ENCODE data around the gene SPATA16. TPM values are rescaled to one million over a fixed set of nuclear protein-coding genes. Genes with fewer than 3 reads are reported as not detected.

Gene SPATA16
- total RNA-seq, 3 donors from 2014 or later, result not detected

DNA sequence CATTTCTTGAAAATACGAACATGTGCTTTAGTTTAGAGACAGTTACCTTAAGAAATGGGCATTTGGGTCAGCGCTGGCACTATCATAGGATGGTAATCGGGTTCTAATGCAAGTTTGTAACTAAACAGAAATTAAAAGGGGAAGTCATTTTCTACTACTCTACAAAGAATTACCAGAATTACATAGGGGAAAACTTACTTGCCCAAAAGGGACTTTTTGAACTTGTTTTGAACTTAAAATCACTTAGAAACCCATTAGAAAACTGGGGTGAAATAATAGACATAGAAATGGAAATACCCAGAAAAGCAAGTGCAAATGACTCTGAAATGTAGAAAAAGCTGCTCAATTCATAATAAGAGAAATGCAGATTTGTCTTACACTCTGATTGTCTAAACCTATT lies 44.9 kb downstream of the SPATA16 start:
- H3K27me3 Mint-ChIP-seq (ENCODE audit: low read depth), result no peaks in the 10 kb centered on the region
- no peaks in the 10 kb centered on the region for H3K36me3 Mint-ChIP-seq (ENCODE audit: insufficient read depth)
- H3K4me3 Mint-ChIP-seq, result no peak overlapping the region
- DNase-seq (no peak), ATAC-seq (no peak)
- H3K4me1 Mint-ChIP-seq (ENCODE audit: low read depth), result no peaks in the 10 kb centered on the region
- H3K9me3 Mint-ChIP-seq, result peaks cover 3% of the 10 kb centered on the region

DNA sequence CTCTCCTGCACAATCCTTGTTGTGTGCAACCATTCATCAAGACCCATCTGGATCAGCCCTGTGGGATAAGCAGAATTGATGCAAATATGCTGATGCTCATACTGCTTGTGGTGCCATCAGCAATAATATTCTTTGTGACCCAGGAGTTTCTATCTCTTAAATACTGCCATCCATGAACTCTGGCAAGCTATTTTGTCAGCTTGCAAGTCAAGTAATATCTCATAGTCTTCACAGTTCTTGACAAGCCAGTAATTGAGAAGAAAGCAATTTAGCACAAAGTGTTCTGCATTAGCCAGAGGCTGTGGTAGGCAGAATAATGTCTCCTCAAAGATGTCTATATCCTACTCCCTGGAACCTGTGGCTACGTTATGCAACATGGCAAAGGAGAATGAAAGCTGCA lies 49.0 kb downstream of the SPATA16 start:
- Mint-ChIP-seq H3K4me1 (ENCODE audit: low read depth) (no peaks in the 10 kb centered on the region), H3K4me3 (no peak overlapping the region)

DNA sequence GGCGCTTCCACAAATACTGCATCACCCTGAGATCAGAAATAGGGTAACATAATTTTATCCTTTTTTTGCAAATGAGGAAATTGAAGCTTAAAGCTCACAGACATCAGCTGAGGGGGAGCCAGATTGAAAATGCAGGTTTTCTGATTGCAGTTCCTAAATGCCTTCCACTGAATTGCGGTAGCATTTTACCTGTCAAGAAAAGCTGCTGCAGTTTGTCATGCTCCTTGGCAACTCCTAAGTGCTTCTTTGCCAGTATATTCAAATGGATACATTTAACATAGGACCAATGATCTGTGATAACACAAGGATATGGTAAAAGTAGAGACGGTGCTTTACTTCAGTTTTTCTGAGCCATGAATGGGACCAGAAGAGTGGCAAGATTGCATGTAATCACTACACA lies 50.5 kb downstream of the SPATA16 start:
- no peaks in the 10 kb centered on the region for H3K27me3 Mint-ChIP-seq (ENCODE audit: low read depth)
- H3K4me1 Mint-ChIP-seq (ENCODE audit: low read depth), result no peaks in the 10 kb centered on the region
- H3K4me3 Mint-ChIP-seq, result no peak overlapping the region
- no peak for DNase-seq
- no peak for ATAC-seq
- no peaks in the 10 kb centered on the region for H3K36me3 Mint-ChIP-seq (ENCODE audit: insufficient read depth)
- peaks cover 5% of the 10 kb centered on the region for H3K9me3 Mint-ChIP-seq

More for the DNA sequence above, 49.0 kb downstream of the SPATA16 start:
- H3K9me3 Mint-ChIP-seq, result peaks cover 5% of the 10 kb centered on the region
- H3K27me3 Mint-ChIP-seq (ENCODE audit: low read depth), result no peaks in the 10 kb centered on the region
- no peaks in the 10 kb centered on the region for H3K36me3 Mint-ChIP-seq (ENCODE audit: insufficient read depth)
- ATAC-seq (no peak), DNase-seq (no peak)

DNA sequence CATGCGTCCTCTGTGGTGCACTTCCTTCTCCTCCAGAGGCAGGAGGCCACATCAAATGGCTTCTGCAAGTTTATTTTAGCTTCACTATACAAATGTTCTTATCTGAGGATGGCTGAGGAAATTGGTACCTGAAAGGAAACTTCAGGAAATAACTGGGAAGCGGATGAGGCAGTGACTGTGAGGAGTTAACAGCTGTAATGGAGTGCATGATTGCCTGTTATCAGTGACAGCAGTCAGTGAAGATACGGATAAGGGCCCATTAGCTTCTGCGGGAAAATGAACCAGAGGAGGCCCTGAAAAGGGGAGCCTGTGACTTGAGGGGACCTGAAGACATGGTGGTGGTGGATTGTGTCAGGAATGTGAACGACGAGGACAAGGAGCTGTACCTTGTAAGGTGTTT lies 51.8 kb downstream of the SPATA16 start:
- H3K27me3 Mint-ChIP-seq (ENCODE audit: low read depth), result no peaks in the 10 kb centered on the region
- DNase-seq (no peak), ATAC-seq (no peak)
- H3K4me1 Mint-ChIP-seq (ENCODE audit: low read depth), result no peaks in the 10 kb centered on the region
- peaks cover 5% of the 10 kb centered on the region for H3K9me3 Mint-ChIP-seq
- no peaks in the 10 kb centered on the region for H3K36me3 Mint-ChIP-seq (ENCODE audit: insufficient read depth)
- no peak overlapping the region for H3K4me3 Mint-ChIP-seq

DNA sequence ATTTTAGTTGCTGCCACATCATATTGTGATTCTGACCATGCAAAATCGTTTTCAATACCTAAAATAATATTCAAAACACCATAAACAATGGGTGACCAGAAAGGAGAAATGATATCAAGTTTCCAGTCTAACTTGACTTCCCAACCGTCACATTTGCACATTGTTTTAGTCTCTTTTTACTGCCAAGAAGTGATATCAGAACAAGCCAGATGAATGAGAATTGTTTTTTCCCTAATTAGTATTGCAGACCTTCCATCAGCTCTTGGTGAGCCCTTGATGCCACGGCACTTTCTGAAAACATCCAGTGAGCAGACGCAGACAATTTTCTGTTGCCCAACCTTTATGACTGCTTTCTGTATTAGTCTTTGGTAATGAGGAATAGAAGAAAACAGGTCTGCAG lies 62.5 kb downstream of the SPATA16 start:
- ATAC-seq (no peak), DNase-seq (no peak)
- Mint-ChIP-seq H3K9me3 (peaks cover 14% of the 10 kb centered on the region), H3K4me1 (ENCODE audit: low read depth) (no peaks in the 10 kb centered on the region), H3K4me3 (no peak overlapping the region), H3K36me3 (ENCODE audit: insufficient read depth) (no peaks in the 10 kb centered on the region), H3K27me3 (ENCODE audit: low read depth) (no peaks in the 10 kb centered on the region)

DNA sequence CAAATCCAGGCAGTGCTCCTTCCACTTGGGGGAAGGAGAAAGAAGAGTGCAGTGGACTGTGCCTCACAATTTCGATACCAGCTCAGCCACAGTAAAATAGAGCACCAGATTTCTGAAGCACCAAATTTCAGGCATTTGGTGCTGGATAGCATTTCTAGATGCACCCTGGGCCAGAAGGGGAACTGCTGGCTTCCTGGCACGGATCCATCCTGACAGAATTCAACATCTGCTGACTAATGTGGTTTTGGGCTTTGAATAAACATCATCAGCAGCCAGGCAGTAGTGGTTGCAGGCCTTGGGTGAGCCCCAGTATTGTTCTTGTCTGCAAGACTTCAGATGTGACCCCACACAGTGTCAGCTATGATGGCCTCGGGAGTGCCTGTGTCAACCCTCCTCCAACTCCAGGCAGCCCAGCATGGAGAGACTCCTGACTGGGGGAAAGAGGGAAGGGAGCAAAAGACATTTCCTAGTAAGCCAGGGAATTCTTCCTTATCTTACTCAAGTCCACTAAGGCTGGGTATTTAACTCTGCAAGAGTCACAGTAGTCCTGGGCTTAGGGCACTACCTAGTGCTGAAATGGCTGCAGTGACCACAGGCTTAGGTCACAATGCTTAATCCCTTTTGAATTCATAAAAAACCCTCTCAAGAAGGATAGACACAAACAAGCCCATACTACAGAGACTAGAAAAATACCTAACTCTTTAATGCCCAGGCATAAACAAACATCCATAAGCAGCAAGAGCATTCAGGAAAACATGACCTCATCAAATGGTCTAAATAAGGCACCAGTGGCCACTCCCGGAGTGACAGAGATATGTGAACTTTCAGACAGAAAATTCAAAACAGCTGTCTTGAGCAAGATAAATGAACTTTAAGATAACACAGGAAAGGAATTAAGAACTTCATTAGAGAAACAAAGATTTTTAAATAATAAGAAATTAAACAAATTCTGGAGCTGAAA lies 74.7 kb downstream of the SPATA16 start:
- H3K9me3 Mint-ChIP-seq, result peaks cover 14% of the 10 kb centered on the region
- no peak for DNase-seq
- no peaks in the 10 kb centered on the region for H3K27me3 Mint-ChIP-seq (ENCODE audit: low read depth)
- H3K4me1 Mint-ChIP-seq (ENCODE audit: low read depth), result no peaks in the 10 kb centered on the region
- H3K36me3 Mint-ChIP-seq (ENCODE audit: insufficient read depth), result no peaks in the 10 kb centered on the region
- ATAC-seq, result no peak
- H3K4me3 Mint-ChIP-seq, result no peak overlapping the region

DNA sequence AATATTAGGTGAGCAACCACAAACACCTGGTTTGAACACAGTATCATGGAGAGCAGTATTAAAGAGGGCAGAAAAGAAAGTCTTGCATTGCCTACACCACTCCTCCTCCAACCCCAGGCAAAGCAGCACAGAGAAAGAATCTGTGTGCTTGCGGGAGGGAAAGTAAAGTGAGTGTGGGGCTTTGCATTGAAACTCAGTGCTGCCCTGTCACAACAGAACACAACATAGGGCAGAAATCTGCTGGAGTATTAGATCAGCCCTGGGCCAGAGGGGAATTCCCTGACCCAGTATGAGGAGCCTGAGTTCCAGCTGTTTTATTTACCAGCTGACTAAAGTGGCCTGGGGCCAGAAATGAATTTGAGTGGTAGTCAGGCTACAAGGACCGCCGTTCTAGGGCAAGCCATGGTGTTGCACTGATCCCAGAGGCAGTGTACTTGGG lies 75.5 kb downstream of the SPATA16 start:
- no peaks in the 10 kb centered on the region for H3K27me3 Mint-ChIP-seq (ENCODE audit: low read depth)
- H3K4me1 Mint-ChIP-seq (ENCODE audit: low read depth), result no peaks in the 10 kb centered on the region
- H3K4me3 Mint-ChIP-seq, result no peak overlapping the region
- peaks cover 11% of the 10 kb centered on the region for H3K9me3 Mint-ChIP-seq
- no peaks in the 10 kb centered on the region for H3K36me3 Mint-ChIP-seq (ENCODE audit: insufficient read depth)
- DNase-seq (no peak), ATAC-seq (no peak)

DNA sequence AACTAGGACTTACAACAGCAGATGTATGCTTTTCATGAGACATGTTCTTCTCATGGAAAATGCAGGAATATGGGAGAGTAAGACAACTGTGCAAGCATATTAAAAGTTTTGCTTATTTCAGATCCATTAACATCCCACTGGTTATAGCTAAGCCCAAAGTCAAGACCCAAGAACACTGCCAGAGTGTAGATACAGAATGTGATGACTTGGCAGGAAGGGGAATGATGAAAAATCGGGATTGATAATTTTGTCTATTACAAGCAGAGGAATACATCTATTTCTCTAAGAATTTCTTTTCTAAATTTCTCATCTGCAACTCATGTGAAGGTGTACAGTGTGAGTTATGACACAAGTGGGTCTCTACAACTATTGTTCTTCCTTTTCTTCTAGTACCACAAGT lies 76.4 kb downstream of the SPATA16 start:
- Mint-ChIP-seq H3K4me3 (no peak overlapping the region), H3K4me1 (ENCODE audit: low read depth) (no peaks in the 10 kb centered on the region), H3K9me3 (peaks cover 11% of the 10 kb centered on the region), H3K27me3 (ENCODE audit: low read depth) (no peaks in the 10 kb centered on the region), H3K36me3 (ENCODE audit: insufficient read depth) (no peaks in the 10 kb centered on the region)
- DNase-seq (no peak), ATAC-seq (no peak)

DNA sequence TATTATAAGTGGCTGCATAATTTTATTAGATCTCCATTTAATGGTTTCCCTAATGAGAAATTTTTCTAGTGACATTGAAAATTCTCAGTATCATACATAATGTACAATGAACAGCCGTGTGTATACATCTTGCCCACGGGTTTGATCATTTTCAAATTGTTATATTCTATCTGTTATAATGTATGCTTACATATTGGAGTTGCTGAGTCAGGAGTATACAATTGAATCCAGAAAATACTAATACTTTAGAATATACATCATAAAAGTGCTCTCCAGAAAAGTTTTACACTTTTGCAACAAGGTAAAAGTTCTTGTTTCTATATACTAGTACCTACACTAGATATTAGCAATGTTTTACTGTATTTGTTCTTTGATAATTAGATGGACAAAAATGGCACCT lies 82.8 kb downstream of the SPATA16 start:
- no peak for DNase-seq
- Mint-ChIP-seq H3K4me1 (ENCODE audit: low read depth) (no peaks in the 10 kb centered on the region), H3K4me3 (no peak overlapping the region), H3K36me3 (ENCODE audit: insufficient read depth) (no peaks in the 10 kb centered on the region), H3K9me3 (no peaks in the 10 kb centered on the region), H3K27me3 (ENCODE audit: low read depth) (no peaks in the 10 kb centered on the region)
- ATAC-seq, result no peak

DNA sequence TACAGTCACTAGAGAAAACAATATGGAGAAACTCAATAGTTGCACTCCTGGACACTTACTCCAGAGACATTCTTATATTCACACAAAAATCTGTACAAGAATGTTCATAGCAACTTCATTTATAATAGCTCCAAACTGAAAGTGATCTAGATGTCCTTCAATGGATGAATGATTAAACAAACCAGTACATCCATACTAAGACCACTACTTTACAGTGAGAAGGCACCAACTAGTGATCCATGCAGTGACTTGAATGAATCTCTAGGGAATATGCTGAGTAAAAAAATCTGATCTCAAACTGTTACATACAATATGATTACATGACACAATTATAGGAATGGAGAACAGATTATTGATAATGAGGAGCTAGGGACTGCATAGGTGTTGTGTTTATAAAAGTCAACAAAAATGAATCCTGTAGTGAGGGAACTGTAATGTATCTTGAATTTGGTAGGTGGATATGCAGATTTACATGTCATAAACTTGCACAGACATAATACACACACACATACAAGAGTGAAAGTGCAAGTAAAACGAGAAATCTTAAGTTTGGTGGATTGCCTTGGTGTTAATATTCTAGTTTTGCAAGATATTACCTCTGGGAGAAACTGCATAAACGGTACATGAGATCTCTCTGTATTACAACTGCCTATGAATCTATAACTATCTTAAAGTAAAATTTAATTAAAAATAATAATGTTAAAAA lies 85.7 kb downstream of the SPATA16 start:
- H3K4me3 Mint-ChIP-seq, result no peak overlapping the region
- no peaks in the 10 kb centered on the region for H3K4me1 Mint-ChIP-seq (ENCODE audit: low read depth)
- ATAC-seq (no peak), DNase-seq (no peak)
- no peaks in the 10 kb centered on the region for H3K9me3 Mint-ChIP-seq
- no peaks in the 10 kb centered on the region for H3K27me3 Mint-ChIP-seq (ENCODE audit: low read depth)
- H3K36me3 Mint-ChIP-seq (ENCODE audit: insufficient read depth), result no peaks in the 10 kb centered on the region

DNA sequence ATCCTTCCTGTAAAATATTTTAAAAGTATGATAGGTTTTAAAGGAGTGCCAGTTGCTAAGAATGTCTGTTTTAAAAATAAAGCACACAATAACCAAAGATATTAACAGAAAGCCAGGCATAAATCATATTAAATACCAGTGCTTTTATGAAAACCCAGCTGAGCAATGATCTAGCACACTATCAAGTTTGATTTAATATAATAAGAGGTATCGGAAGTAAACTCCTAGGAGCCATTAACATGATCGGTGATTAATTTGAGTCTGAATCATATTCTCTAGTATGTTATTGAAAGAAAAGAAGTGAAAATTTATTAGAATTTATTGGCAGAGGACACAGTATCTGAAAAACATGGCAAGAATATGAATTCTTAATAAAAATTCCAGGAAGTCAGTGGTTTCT lies 91.7 kb downstream of the SPATA16 start:
- no peak for ATAC-seq

DNA sequence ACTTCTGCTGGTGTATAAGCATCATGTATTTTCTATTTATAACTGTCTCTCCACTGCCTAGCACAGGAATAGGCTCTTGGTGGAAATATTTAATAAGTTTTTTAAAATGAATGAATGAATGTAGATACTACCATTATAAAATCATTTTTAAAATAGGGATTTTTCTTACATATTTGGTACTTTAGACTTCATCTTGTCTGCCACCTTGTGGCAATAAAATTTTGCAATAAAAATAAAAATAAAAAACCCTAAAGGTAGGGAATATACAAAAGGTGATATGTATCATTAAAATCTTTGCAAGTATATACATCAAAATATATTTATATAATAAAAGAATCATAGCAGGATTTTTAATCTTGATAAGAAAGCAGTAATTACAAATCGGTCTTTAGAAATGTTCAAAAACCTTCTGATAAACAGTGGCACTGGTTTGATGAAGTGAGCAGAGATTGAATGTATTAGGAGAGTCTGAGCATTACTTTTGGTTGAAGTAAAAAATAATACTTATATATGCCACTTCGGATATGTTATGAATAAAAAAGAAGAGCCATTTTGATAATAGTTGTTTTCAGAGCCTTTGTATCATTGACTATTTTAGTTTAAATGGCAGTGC lies 95.2 kb downstream of the SPATA16 start:
- ATAC-seq (no peak), DNase-seq (no peak)
- H3K4me3 Mint-ChIP-seq, result no peak overlapping the region
- H3K36me3 Mint-ChIP-seq (ENCODE audit: insufficient read depth), result no peaks in the 10 kb centered on the region
- H3K9me3 Mint-ChIP-seq, result no peaks in the 10 kb centered on the region
- H3K27me3 Mint-ChIP-seq (ENCODE audit: low read depth), result no peaks in the 10 kb centered on the region
- no peaks in the 10 kb centered on the region for H3K4me1 Mint-ChIP-seq (ENCODE audit: low read depth)

More for the DNA sequence above, 91.7 kb downstream of the SPATA16 start:
- no peak overlapping the region for H3K4me3 Mint-ChIP-seq
- H3K27me3 Mint-ChIP-seq (ENCODE audit: low read depth), result no peaks in the 10 kb centered on the region
- no peaks in the 10 kb centered on the region for H3K9me3 Mint-ChIP-seq
- H3K36me3 Mint-ChIP-seq (ENCODE audit: insufficient read depth), result no peaks in the 10 kb centered on the region
- no peak for DNase-seq
- H3K4me1 Mint-ChIP-seq (ENCODE audit: low read depth), result no peaks in the 10 kb centered on the region

DNA sequence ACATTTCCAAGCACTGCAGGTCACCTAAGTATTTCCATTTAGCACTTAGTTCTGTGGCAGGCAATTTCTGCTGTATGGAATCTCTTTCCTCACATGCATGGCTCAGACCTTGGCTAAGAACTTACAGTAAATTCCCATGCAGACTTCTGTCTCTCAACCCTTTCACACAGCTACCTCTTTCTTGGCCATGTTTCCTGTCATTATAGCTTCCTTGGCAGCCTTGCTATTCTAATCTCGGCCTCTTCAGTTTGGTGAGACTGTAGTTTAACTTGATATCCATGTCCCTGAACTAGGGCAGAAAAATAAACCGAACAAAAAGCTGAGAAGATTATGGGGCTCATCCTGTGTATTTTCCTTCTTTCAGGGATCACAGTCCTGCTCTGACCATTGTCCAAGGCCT lies 96.0 kb downstream of the SPATA16 start:
- Mint-ChIP-seq H3K27me3 (ENCODE audit: low read depth) (no peaks in the 10 kb centered on the region), H3K4me1 (ENCODE audit: low read depth) (no peaks in the 10 kb centered on the region), H3K4me3 (no peak overlapping the region), H3K36me3 (ENCODE audit: insufficient read depth) (no peaks in the 10 kb centered on the region), H3K9me3 (no peaks in the 10 kb centered on the region)
- DNase-seq (no peak), ATAC-seq (no peak)

DNA sequence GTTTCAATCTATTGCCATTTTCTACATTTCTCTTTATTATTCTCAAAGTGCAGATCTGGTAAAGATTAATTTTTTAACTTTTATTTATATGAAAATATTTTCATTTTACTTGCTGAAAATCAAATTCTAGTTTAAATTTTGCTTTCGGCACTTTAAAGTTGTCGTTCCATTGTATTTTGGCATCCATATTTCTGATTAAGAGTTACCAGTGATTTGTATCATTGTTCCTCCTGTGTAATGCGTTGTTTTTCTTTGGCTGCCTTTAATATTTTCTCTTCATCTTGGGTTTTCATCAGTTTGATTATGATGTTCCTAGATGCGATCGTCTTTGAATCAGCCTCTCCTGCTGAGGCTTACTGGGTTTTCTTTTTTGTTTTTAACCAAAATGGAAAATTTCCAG lies 97.3 kb downstream of the SPATA16 start:
- ATAC-seq (no peak), DNase-seq (no peak)
- no peak overlapping the region for H3K4me3 Mint-ChIP-seq
- H3K36me3 Mint-ChIP-seq (ENCODE audit: insufficient read depth), result no peaks in the 10 kb centered on the region
- H3K4me1 Mint-ChIP-seq (ENCODE audit: low read depth), result no peaks in the 10 kb centered on the region
- no peaks in the 10 kb centered on the region for H3K9me3 Mint-ChIP-seq
- H3K27me3 Mint-ChIP-seq (ENCODE audit: low read depth), result no peaks in the 10 kb centered on the region
